ENCODE data around the gene RABGAP1. TPM values are rescaled to one million over a fixed set of nuclear protein-coding genes. Genes with fewer than 3 reads are reported as not detected.
"Not testable (repeated sequence)": the region's sequence is repeated elsewhere in the genome, so short reads cannot be mapped to it uniquely, and the experiment has no call there.

RABGAP1 gene
- total and polyA plus RNA-seq, 3 donors from 2014 or later = 53.0 to 113 (median 94.0) TPM

- WGBS, 2 donors = 0% methylated on average over 42 to 56 of the region's 77 CpGs
- H3K27me3 ChIP-seq = no peaks in the 10 kb centered on the region
- no peaks in the 10 kb centered on the region for H3K9me3 ChIP-seq
- peak; percentile 99 for DNase-seq
- TF ChIP-seq CTCF (IDR thresholded peaks at IDR 0.05) (no peak), POLR2A (IDR thresholded peaks at IDR 0.05) (peak; percentile 78)
- intact Hi-C loops (cut with DNase I; ENCODE audit: low total_unique reads) = no loop called here
- H3K36me3 ChIP-seq (ENCODE audit: low read depth, missing control alignments) = no peaks in the 10 kb centered on the region
- H3K27ac ChIP-seq = peak within 1 kb of the TSS; percentile 86 to 97
- H3K4me1 ChIP-seq = peaks cover 5% of the 10 kb centered on the region
- peak within 1 kb of the TSS; percentile 82 to 94 for H3K4me3 ChIP-seq
These were observed 35.8 kb upstream of the RABGAP1 start, which contains the start of gene RC3H2 for GRCh38 chr9:122904823-122905710. RC3H2 (minus strand) TSS chr9:122905359; CDS start chr9:122897509, 7,850 bp downstream.

GRCh38 chr9:122906122-122906521, 34.7 kb upstream of the RABGAP1 start:
- H3K27me3 ChIP-seq; H3K36me3 ChIP-seq (ENCODE audit: low read depth, missing control alignments); intact Hi-C loops (cut with DNase I; ENCODE audit: low total_unique reads); H3K9me3 ChIP-seq; H3K4me1 ChIP-seq; DNase-seq: not testable (repeated sequence)
- WGBS, 2 donors = 61 to 65% methylated on average over 16 of the region's 16 CpGs
- Histone ChIP-seq H3K4me3 (peak overlapping the region in 1 of 2 donors; percentile 82), H3K27ac (peak overlapping the region in 1 of 2 donors; percentile 97)

GRCh38 chr9:122912671-122912963, 28.2 kb upstream of the RABGAP1 start:
- H3K4me3 ChIP-seq = peak overlapping the region; percentile 82 to 84
- no peak for TF ChIP-seq CTCF (IDR thresholded peaks at IDR 0.05)
- TF ChIP-seq POLR2A (IDR thresholded peaks at IDR 0.05) = no peak
- intact Hi-C loops (cut with DNase I; ENCODE audit: low total_unique reads) = no loop called here
- H3K27ac ChIP-seq = peak overlapping the region; percentile 63 to 72
- 0 to 1% methylated on average over 9 of the region's 9 CpGs for WGBS, 2 donors
- H3K27me3 ChIP-seq = no peaks in the 10 kb centered on the region
- H3K4me1 ChIP-seq = peaks cover 8% of the 10 kb centered on the region
- H3K36me3 ChIP-seq (ENCODE audit: low read depth, missing control alignments) = no peaks in the 10 kb centered on the region
- H3K9me3 ChIP-seq = no peaks in the 10 kb centered on the region
- no peak for DNase-seq

GRCh38 chr9:122912964-122913673, 27.7 kb upstream of the RABGAP1 start, which contains the start of gene ZBTB6:
ZBTB6 (minus strand) TSS chr9:122913323; CDS start chr9:122912072, 1,251 bp downstream.
- intact Hi-C loops (cut with DNase I; ENCODE audit: low total_unique reads) = no loop called here
- Histone ChIP-seq H3K36me3 (ENCODE audit: low read depth, missing control alignments) (no peaks in the 10 kb centered on the region), H3K4me1 (peaks cover 8% of the 10 kb centered on the region), H3K27me3 (no peaks in the 10 kb centered on the region), H3K27ac (peak within 1 kb of the TSS; percentile 63 to 72), H3K4me3 (peak within 1 kb of the TSS; percentile 82 to 84), H3K9me3 (no peaks in the 10 kb centered on the region)
- TF ChIP-seq CTCF (IDR thresholded peaks at IDR 0.05) = no peak
- 1% methylated on average over 22 to 35 of the region's 35 CpGs for WGBS, 2 donors
- peak; percentile 92 for DNase-seq

- intact Hi-C loops (cut with DNase I; ENCODE audit: low total_unique reads) = no loop called here
- no peak for TF ChIP-seq CTCF (IDR thresholded peaks at IDR 0.05)
- TF ChIP-seq POLR2A (IDR thresholded peaks at IDR 0.05) = no peak
- WGBS, 2 donors = 86 to 90% methylated on average over 2 of the region's 2 CpGs
These were observed 22.5 kb upstream of the RABGAP1 start for GRCh38 chr9:122918310-122918709.

More at GRCh38 chr9:122918310-122918709, 22.5 kb upstream of the RABGAP1 start:
- Histone ChIP-seq H3K36me3 (ENCODE audit: low read depth, missing control alignments) (no peaks in the 10 kb centered on the region), H3K27me3 (no peaks in the 10 kb centered on the region), H3K4me3 (no peak overlapping the region), H3K4me1 (no peaks in the 10 kb centered on the region), H3K27ac (no peak overlapping the region), H3K9me3 (no peaks in the 10 kb centered on the region)
- no peak for DNase-seq

All from testis (tissue), 3 donors.